ENCODE results near the gene SP9. TPM values are rescaled to one million over a fixed set of nuclear protein-coding genes. Genes with fewer than 3 reads are reported as not detected.

SP9 gene
- total and polyA plus RNA-seq, 9 of the 15 experiments (the other 6 are each of a cell fraction or from before 2014, with no cell fraction given): 0.04 to 0.23 (median 0.11) TPM; not detected in 3

DNA sequence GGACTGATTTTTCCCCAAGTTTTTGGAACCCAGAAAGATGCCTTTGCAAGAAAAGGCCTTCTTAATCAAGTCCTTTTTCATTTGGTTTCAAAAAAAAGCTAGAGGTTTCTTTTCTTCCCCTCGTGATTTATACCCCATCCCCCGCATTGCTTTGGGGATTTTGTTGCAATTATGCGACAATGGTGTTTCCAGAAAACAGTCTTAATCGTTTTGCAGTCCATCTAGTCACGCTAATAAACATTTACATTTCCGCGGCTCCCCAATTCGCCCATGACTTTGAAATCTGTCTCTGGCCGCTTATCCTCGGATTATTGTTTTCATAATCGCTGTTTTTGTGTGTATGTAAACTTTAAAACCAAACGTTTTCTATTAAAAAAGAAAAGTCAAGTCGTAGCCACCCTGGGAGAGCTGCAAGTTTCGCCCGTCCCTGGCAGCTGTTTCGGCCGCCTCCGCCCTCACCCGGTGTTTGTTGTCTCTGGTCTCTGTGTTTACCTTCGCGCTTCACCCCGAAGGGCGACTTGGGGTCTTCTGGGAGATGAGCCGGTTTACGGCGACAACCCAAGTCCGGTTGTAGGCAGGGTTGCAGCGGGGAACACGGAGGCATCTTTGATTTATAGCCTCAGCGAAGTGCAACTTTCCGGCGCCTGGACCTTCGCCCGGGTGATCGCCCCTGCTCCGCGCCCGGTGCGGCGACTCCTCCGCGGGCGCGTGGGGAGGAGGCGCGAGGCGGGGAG, 667 bp downstream of the SP9 start (continued):
- TF ChIP-seq MTA3 (IDR thresholded peaks at IDR 0.05; ENCODE audit: borderline replicate concordance): no peak
- 0 out of 2 replicates have a peak, but pooled peaks have one; percentile 74 for TF ChIP-seq FOXK1 (CRISPR knock-in tag; IDR thresholded peaks at IDR 0.05; ENCODE audit: borderline replicate concordance)
- TF ChIP-seq CBX8 (IDR thresholded peaks at IDR 0.05; ENCODE audit: borderline replicate concordance, extremely low read depth, low read depth, low read length, poor library complexity, severe bottlenecking): peak; percentile 97
- TF ChIP-seq DACH1 (IDR thresholded peaks at IDR 0.05; ENCODE audit: partially characterized antibody): no peak
- TF ChIP-seq, protein P1, sequence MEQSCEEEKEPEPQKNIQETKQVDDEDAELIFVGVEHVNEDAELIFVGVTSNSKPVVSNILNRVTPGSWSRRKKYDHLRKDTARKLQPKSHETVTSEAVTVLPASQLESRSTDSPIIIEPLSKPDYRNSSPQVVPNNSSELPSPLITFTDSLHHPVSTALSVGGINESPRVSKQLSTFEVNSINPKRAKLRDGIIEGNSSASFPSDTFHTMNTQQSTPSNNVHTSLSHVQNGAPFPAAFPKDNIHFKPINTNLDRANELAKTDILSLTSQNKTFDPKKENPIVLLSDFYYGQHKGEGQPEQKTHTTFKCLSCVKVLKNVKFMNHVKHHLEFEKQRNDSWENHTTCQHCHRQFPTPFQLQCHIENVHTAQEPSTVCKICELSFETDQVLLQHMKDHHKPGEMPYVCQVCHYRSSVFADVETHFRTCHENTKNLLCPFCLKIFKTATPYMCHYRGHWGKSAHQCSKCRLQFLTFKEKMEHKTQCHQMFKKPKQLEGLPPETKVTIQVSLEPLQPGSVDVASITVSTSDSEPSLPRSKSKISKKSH (CRISPR knock-in tag; IDR thresholded peaks at IDR 0.05): no peak
- no peak for TF ChIP-seq PRPF4 (IDR thresholded peaks at IDR 0.05; ENCODE audit: insufficient read depth, low read depth, low read length, poor library complexity, severe bottlenecking)
- TF ChIP-seq ZNF263 (CRISPR knock-in tag; IDR thresholded peaks at IDR 0.05; ENCODE audit: borderline replicate concordance): 0 out of 2 replicates have a peak, but pooled peaks have one; percentile 13
- no peak for TF ChIP-seq SPI1 (IDR thresholded peaks at IDR 0.05; ENCODE audit: borderline replicate concordance, low read depth, low read length)
- TF ChIP-seq TEAD4 (IDR thresholded peaks at IDR 0.05; ENCODE audit: low read length): no peak
- no peak for TF ChIP-seq TEAD4 (CRISPR knock-in tag; IDR thresholded peaks at IDR 0.05; ENCODE audit: borderline replicate concordance)
- TF ChIP-seq, protein P2, sequence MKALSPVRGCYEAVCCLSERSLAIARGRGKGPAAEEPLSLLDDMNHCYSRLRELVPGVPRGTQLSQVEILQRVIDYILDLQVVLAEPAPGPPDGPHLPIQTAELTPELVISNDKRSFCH (CRISPR knock-in tag; IDR thresholded peaks at IDR 0.05): no peak
- TF ChIP-seq, protein P2 (tag; IDR thresholded peaks at IDR 0.05): no peak
- no peak for TF ChIP-seq SETDB1 (IDR thresholded peaks at IDR 0.05; ENCODE audit: low read length)
- TF ChIP-seq GATAD2B (IDR thresholded peaks at IDR 0.05; ENCODE audit: borderline replicate concordance): no peak
- no peak for TF ChIP-seq PTTG1 (tag; IDR thresholded peaks at IDR 0.05; ENCODE audit: low read depth)
- TF ChIP-seq ZBTB7A (IDR thresholded peaks at IDR 0.05; ENCODE audit: borderline replicate concordance, control insufficient read depth, low read depth, low read length): 0 out of 2 replicates have a peak, but pooled peaks have one; percentile 47
- TF ChIP-seq POLR3G (IDR thresholded peaks at IDR 0.05; ENCODE audit: extremely low read depth, insufficient read length, insufficient replicate concordance): no peak
- no peak for TF ChIP-seq BRCA1 (IDR thresholded peaks at IDR 0.05)
- TF ChIP-seq BRCA1 (CRISPR knock-in tag; IDR thresholded peaks at IDR 0.05): no peak
- TF ChIP-seq DPF2 (IDR thresholded peaks at IDR 0.05): no peak
- TF ChIP-seq, protein P3, sequence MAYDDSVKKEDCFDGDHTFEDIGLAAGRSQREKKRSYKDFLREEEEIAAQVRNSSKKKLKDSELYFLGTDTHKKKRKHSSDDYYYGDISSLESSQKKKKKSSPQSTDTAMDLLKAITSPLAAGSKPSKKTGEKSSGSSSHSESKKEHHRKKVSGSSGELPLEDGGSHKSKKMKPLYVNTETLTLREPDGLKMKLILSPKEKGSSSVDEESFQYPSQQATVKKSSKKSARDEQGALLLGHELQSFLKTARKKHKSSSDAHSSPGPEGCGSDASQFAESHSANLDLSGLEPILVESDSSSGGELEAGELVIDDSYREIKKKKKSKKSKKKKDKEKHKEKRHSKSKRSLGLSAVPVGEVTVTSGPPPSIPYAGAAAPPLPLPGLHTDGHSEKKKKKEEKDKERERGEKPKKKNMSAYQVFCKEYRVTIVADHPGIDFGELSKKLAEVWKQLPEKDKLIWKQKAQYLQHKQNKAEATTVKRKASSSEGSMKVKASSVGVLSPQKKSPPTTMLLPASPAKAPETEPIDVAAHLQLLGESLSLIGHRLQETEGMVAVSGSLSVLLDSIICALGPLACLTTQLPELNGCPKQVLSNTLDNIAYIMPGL (CRISPR knock-in tag; IDR thresholded peaks at IDR 0.05): no peak
- TF ChIP-seq, protein P4, sequence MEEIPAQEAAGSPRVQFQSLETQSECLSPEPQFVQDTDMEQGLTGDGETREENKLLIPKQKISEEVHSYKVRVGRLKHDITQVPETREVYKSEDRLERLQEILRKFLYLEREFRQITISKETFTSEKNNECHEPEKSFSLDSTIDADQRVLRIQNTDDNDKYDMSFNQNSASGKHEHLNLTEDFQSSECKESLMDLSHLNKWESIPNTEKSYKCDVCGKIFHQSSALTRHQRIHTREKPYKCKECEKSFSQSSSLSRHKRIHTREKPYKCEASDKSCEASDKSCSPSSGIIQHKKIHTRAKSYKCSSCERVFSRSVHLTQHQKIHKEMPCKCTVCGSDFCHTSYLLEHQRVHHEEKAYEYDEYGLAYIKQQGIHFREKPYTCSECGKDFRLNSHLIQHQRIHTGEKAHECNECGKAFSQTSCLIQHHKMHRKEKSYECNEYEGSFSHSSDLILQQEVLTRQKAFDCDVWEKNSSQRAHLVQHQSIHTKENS (CRISPR knock-in tag; IDR thresholded peaks at IDR 0.05): no peak
